ENCODE measurements around the gene STXBP4.
A peak's percentile ranks its signal among the peaks of the same experiment; 100 is the strongest.
"Not testable (repeated sequence)": the region's sequence is repeated elsewhere in the genome, so short reads cannot be mapped to it uniquely, and the experiment has no call there.

STXBP4 gene

DNA sequence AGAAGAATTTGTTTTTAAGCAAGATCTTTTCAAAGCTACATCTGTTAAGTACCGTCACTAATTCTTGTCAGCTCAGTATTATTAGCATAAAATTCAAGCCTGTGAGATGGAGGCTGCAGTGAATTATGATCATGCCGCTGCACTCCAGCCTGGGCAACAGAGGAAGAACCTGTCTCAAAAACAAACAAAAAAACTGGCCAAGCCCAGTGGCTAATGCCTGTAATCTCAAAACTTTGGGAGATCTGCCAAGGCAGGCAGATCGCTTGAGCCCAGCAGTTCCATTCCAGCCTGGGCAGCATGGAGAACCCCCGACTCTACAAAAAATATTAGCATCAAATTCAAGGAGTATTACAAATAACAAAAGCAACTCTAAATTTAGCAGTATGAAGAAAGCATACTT, 88.0 kb downstream of the STXBP4 start:
- DNase-seq (ENCODE audit: low read depth), result no peak

DNA sequence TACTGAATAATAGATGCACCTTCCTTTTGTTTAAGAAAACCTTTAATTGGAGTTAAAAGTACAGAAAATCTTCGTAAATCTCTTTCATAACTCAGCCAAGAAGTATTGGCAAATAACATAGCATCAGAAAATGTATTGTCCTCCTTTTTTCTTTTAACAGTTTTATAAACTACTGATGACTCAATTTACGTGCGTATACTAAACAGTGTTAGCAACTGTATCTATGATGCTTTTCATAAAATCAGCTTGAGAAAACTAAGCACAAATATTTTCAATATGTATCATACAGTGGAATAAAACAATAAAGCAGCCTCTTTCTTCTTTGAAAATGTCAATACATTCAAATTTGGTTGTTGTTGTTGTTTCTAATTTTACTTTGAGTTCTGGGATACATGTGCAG, 88.6 kb downstream of the STXBP4 start:
- DNase-seq (ENCODE audit: low read depth), result no peak

DNA sequence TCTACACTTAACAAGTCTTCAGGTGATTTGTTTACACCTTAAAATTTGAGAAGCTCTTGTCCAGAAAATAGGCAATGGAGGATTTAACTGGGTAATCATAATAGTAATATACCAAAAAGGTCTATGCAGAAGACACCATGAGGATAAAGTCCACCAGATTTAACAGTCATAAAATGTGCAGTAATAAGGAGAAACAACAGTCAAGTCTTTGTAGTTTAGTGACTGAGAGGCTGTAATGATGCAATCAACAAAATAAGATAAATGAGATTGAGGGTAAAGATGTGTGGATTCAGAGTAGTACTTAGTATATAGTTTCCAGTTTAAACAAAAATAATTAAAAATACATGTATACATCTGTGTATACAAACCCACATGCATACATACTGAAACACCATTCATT, 91.2 kb downstream of the STXBP4 start:
- no peak for DNase-seq (ENCODE audit: low read depth)

DNA sequence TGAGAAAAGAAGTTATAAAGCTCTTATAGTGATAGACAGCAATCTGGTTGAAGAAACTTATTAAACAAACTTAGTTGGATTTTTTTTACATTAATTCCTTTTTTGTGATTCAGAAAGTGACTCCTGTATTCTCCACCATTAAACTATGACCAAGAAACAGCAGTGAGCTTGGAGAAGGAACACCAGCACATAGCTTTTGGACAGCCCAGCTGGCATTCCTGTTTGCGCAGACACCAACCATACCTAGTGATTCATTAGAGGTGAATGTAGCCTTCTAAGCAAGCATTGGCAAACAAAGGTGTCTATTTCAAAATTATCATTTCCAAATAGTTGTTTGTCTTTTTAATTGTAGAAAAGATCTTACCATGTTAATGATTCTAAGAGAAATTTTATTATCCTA, 94.4 kb downstream of the STXBP4 start:
- no peak for DNase-seq (ENCODE audit: low read depth)

DNA sequence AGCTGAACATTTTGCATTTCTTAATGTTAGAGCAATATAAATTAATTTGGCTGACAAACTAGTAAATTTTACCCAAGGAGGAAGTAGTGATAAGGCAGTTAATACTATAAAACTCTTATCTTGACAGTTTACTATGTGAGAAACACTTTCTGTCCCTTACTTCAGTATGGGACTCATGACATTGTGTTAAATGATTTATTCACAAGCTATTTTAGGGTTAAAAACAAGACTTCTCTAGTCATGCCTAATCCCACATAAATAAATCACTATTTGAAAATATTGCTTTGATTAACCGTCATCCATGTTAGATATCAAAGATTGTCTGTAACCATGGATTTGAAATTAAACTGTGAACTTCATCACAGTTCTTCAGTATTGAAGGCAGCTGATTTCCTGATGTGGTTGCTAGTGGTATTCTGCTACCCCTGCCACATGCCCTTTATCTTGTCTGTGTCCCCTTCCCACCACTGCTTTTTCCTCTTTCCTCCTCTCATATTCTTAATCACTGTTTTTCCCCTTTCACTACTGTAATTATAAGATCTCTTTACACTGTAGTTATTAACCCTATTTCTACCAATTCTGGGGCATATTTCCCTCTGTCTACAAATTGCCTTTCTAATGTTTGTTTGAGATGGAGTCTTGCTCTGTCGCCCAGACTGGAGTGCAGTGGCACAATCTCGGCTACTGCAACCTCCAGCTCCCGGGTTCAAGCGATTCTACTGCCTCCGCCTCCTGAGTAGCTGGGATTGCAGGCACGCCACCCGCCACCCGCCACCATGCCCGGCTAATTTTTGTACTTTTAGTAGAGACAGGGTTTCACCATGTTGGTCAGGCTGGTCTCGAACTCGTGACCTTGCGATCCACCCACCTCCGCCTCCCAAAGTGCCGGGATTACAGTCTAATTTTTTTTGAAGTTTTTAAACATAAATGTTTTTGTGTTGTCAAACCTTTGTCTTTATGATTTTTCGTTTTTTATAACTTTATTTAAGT, 95.6 kb downstream of the STXBP4 start:
- no peak for DNase-seq (ENCODE audit: low read depth)

DNA sequence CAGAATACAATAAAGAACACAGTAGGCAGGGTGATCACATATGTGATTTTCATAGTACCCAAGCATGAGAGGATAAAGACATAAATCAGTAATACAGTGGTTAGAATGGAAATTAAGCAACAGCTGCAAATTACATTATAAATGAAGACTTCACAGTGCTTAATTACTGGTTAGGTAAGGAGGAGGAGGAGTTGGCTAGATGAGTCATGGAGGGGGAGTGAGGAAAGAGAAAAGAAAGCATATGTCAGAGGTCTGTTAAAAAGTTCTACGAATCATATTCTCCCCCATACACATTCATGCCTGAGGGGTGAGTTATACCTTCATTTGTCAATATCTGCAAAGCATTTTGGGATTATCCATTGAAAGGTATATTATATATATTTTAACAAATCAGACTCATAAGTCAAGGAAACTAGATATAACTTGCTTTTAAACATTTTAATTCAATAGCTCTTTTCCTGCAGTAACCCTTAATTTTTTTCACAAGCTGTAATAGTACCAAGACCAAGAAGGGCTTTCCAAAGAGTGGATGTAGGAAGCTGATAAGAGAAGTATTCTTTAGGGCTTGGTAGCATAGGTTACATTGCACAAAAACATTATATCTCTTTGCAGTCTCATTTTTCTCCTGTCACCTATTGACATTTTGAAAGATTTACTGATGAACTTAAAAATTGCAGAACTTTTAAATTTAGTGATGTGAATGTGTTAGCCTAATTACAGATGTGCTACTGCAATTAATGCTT, 99.3 kb downstream of the STXBP4 start:
- no peak for DNase-seq (ENCODE audit: low read depth)

DNA sequence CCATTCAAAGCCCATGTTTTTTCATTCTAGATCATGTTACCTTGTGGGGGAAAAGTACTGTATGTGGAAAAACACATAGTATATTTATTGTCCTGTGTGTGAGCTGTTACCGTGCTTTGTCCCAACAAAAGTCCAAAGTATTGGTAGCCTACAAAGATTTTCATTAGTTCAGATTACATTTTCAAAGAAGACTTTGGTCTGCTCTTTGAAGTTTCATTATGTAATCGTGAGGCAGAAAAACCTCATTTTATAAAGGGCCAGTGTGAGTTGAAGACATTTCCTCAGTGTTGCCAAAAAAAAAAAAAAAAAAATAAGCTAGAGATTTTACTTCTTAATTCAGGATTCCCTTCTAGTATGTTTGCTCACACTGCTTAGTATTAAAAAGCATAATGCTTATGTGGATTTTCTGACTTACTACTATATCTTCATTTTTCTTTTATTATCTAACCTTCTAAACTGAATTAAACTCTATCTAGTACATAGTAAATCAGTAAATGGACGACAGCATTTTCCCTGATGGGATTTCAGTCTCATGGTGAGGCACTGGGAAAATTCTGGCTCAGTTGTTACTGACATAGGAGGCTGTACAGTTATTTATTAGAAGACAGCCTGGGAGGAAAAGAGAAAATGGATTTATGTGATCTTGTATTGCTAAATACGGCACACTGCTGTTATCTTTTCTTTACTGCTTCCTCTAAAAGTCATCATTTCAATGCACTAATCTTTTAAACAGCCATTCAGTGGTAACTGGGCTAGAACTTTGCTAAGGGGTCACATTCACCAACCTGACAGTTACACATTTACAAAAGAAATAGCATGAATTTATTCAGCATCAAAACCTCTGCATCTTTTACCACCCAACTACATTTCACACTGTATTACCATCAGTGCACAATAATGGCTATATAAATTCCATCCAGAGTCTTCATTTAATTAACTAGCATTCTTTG, 100.6 kb downstream of the STXBP4 start:
- no peak for DNase-seq (ENCODE audit: low read depth)

DNA sequence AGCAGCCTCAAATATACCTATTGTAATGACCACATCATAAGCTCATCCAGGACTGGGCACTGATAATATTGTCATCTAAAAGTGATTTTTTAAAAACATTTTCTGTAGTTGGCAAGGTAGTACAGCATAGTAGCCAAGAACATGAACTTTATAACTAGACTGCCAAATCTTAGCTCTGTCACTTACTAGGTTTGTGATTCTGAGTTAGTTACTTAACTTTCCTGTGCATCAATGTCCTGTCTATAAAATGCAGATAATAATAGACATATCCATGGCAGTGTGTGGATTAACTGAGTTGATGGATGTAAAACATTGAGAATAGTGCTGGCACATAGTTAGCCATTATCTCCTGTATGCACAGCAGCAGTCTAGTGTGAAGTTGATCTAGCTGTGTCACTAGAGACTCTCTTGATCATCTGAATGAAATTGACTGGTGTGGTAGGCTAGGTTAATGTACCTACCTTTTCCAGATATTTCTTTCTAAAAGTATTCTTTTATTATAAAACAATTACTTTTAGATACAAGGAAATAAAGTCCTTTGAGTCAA, 101.5 kb downstream of the STXBP4 start:
- DNase-seq (ENCODE audit: low read depth), result no peak

DNA sequence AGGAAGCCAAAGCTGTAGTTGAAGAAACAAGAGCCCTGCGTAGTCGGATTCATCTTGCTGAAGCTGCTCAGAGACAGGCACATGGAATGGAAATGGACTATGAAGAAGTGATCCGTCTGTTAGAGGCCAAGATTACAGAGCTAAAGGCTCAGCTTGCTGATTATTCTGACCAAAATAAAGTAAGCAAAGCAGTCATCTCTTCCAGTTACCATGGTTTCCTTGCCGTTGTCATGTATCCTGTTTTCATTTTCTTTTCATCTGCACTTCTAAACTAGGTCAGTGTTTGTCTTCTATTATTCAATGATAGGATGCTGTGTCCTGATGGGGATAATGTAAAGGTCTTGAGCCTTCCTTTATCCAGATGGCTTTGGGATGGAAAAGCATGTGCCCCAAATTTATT, 104.3 kb downstream of the STXBP4 start:
- DNase-seq (ENCODE audit: low read depth), result no peak

DNA sequence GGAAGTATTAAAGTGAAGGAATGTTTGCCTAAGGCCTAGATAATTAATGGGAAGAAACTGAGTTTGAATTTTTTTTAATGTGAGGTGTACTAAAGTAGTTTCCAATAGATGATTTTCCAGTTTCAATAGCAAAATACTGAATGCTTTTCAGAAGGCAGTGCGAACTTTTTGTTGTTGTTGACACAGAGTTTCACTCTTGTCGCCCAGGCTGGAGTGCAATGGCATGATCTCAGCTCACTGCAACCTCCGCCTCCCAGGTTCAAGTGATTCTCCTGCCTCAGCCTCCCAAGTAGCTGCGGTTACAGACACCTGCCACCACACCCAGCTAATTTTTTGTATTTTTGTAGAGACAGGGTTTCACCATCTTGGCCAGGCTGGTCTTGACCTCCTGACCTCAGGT, 104.9 kb downstream of the STXBP4 start:
- not testable (repeated sequence) for DNase-seq (ENCODE audit: low read depth)

DNA sequence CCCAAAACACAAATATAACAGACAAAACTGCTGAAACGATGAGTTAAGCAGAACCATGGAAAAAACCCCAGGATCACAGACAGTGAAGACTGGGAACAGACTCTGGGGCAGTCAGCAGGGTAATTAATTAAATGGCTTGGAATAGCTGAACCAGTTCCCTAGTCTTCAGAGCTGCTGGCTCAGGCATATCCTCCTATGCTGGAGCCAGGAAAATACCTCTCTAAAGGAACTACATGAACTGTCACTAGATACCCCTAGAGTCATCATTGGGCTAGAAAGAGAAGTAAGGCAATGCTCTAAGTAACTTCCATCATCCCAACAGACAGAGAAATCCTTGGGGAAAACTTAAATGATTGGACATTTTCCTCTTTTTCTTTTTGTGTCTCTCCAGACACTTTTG, 113.0 kb downstream of the STXBP4 start:
- no peak for DNase-seq (ENCODE audit: low read depth)

DNA sequence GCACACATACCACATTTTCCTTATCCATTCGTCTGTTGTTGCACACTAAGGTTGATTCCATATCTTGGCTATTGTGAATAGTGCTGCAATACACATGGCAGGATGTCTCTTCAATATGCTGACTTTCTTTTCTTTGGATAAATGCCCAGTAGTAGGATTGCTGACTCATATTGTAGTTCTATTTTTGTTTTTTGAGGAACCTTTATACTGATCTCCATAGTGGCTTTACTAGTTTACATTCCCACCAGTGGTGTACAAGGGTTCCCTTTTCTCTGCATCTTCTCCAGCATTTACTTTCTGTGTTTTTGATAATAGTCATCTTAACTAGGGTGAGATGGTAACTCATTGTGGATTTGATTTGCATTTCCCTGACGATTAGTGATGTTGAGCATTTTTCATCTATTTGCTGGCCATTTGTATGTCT, 118.1 kb downstream of the STXBP4 start:
- DNase-seq (ENCODE audit: low read depth), result no peak

DNA sequence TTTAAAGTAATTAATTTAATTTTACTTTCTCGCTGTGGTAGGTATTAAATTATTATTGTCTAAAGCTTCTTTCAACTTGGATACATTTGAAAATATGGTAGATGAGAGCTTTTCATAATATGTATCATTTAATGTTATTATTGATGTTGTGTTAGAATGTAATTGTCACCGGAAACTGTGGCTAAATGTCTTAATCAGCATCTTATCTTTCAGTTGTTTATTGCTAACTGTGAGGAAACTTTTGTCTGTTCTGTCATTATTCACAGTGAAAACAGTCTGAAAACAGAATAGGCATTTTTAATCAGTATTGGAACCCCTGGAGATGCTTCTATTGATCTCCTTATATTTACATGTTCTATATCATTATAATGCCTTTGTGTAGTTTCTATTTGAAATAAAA, 120.7 kb downstream of the STXBP4 start:
- DNase-seq (ENCODE audit: low read depth), result no peak

DNA sequence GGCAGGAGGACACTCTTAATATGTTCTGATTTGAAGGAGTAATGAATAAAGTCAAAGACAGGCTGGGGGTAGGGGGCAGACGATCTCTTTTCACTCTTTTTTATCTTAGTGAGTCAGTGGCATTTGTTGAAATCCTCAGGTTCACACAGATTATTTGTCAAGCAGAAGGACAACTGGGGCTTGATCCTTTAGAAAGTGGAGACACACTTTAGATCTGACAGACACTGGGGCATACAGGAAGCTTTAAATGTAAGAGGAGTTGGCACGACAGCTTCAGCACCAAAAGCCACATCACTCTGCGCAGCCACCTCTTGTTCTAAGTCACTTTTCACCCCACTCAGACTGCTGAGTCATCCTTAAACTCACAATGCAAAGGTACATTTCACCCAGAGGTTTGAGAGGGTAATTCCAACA, 121.5 kb downstream of the STXBP4 start:
- DNase-seq (ENCODE audit: low read depth), result peak; percentile 45

DNA sequence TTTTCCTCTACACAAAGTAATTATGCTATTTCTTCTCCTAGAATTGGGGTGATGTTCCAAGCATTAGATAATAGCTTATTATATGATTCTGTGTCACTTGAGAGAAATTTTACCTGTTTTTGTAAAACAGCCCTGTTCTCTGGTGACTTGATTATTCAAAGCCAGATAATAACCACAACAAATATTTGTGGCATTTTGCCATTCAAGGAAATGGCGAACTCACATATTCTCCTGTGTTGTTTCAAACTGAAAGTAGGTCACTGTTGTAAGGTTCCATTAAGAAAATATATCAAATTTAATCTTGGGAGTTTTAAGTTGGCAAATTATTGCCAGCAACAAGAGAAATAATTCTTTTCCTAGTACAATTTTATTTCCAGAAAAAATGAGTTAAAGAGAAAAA, 124.8 kb downstream of the STXBP4 start:
- DNase-seq (ENCODE audit: low read depth), result no peak

DNA sequence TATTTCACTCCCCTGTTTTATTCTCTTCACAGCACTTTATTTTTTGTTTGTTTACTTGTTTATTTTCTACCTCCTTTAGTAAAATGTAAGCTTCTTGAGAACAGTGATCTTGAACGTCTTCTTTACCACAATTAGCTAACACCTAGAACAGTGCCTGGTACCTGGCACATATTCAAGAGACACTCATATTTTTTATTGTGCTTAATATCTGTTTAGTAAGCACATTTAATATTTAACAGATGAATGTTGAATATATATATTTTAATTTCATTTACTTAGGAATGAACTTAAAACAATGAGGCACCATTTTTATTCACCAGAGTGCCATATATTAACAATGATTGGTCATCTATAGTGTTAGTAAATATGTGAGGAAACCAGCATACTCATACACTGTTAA, 130.2 kb downstream of the STXBP4 start:
- no peak for DNase-seq (ENCODE audit: low read depth)

DNA sequence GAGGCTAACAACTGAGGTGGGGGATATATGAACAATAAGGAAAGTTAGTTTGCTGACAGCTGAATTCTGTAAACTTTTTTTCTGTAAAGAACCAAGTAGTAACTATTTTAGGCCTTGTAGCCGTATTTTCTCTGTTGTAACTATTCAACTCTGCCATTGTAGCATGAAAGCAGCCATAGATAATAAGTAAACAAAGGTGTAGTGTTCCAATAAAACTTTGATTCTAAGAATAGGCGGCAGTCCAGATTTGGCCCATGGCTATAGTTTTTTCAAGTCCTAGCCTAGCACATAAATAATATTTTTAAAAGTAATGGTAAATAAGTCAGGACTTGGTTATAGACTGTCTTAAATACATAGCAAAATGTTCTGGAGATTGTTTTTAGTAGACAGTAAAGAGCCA, 142.0 kb downstream of the STXBP4 start:
- DNase-seq (ENCODE audit: low read depth), result no peak

DNA sequence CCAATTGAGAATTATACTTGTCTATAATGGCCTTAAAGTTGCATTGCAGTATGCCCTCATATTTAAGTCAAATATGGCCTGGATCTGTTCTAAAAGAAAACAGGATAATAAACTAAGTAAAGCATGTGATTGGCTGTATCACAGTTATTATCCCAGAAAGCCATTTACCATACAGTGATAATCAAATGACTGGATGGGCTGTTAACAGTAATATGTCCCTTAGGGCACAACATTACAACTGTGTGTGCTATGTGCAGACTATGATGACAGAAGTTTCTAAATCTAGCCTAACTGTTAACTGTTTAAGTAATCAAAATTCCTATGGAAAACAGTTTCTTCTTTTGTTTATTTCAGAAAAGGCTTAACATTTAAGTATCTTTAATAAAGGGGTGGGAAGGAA, 145.7 kb downstream of the STXBP4 start:
- no peak for DNase-seq (ENCODE audit: low read depth)

DNA sequence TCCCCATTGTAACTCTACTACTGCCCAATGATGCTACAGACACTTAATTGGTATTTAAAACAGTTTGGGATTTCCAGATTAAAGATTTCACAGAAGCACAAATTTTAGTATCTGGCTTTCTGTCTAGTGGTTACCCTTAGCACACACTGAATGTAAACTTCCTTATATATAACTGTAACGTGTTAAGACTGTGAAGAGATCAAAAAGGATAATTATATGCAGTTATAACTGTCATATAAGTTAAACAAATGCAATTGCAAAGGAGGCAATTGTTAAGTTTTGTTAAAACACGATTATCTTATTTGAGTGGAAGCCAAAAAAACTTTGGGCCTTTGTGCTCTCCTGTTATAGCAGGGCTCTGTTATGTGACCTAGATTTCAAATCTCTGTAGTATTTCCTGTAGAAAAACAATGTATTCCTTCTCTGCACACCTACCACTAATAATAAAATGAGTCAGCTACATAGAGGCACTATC, 147.9 kb downstream of the STXBP4 start:
- DNase-seq (ENCODE audit: low read depth), result no peak

DNA sequence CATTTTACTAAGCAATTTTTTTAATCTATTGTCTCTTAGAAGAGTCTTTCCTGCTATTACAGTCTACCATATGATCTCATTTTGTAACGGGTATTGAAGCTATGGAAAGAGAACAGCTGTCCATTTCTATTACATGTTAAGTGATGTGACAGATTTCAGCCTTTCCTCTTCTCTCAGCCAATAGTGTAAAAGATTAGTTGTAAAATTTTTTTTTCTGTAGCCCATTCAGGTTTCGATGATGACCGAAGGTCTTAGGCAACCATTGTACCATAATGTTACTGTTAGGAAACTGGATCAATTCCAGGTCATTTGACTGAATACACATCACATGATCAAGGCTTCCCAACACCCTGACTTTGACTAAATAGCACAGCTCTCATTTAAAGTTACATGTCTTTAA, 148.6 kb downstream of the STXBP4 start:
- DNase-seq (ENCODE audit: low read depth), result no peak

DNA sequence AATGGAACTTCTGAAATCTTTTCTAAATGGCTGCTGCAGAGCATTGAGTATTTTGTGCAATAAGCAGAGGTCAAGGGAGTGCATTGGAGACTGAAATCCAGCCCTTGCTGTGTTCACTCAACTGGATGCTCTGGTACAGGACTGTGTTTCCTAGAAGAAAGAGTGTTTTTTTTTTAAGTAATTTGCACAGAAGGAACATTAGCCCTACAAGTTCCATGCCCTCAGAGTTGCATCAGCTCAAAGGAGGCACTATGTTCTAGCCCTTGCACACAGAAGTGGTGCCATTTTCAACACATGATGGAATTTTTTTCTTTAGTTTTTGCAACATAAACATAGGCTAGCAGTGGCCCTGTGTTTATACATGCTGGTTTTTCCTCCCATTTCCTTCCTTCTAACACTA, 152.1 kb downstream of the STXBP4 start:
- no peak for DNase-seq (ENCODE audit: low read depth)

DNA sequence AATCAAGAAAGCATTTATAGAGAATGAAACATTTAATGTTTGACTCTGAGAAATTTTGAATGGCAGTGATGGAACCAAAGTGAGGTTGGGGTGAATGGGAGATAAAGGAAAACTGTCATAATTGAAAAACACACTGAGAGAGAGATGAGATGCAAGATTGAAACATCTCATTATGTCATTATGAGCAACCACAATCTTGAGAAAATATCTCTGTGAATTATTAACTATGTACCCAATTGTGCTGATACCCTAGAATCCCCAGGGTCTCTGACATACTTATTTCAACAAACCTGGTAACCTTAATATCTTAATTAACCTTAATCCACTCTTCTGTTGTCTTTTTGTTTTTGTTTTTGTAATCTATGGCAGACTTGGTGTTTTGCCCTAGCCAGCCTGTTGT, 152.7 kb downstream of the STXBP4 start:
- no peak for DNase-seq (ENCODE audit: low read depth)

Data from activated T-helper 9 cell treated with anti-CD3 and anti-CD28 coated beads, Interleukin-2, amount 50 U/mL, for 16 hours (primary cell).